CD4-positive, alpha-beta T cell (primary cell): ENCODE measurements around the gene TMEM121. TPM values are rescaled to one million over a fixed set of nuclear protein-coding genes. Genes with fewer than 3 reads are reported as not detected.
A peak's percentile ranks its signal among the peaks of the same experiment; 100 is the strongest.

Experiments used
- ATAC-seq: fragments of 200-7000 bp; cut with Tn5 transposase; one replicate; pipeline ENCODE4 v1.10.0; 2022; ENCODE audit warnings: mild to moderate bottlenecking; ENCODE audit not compliant: poor library complexity
- CTCF ChIA-PET: fragments of 350-600 bp; sonication (Branson Sonifier 250); formaldehyde crosslinking; loops from one replicate; lab custom pipeline; 2021; ENCODE audit warnings: antibody characterized with exemption, inconsistent platforms; lab: Charles Lee
- POLR2A ChIA-PET: fragments of 350-600 bp; sonication (Branson Sonifier 250); formaldehyde crosslinking; loops from one replicate; lab custom pipeline; 2021; ENCODE audit warnings: antibody characterized with exemption, inconsistent platforms; lab: Charles Lee
- DNase-seq, 14 experiments: peaks; one replicate each; pipeline ENCODE4 v3.0.0-alpha.2; 2013 to 2020; ENCODE audit warnings: mixed read lengths in 2 of 14
- H3K27ac ChIP-seq, 2 donors: one replicate each; pipeline versions ENCODE4 v1.5.1 to v1.7.0; 2013; ENCODE audit warnings: low read length in 2 of 2, low read depth in 1 of 2, mild to moderate bottlenecking in 1 of 2
- H3K27me3 ChIP-seq, 2 experiments: 1 replicate in 1 of 2; 2 replicates in 1 of 2; pipeline versions ENCODE4 v1.6.1 to v1.7.0; 2013; ENCODE audit warnings: low read length in 2 of 2, control low read depth in 1 of 2, mild to moderate bottlenecking in 1 of 2, moderate library complexity in 1 of 2; ENCODE audit not compliant: insufficient read depth in 2 of 2, control insufficient read depth in 1 of 2
- H3K36me3 ChIP-seq: one replicate; pipeline ENCODE4 v1.6.1; 2013; ENCODE audit warnings: low read length, control low read depth; ENCODE audit not compliant: insufficient read depth
- H3K4me1 ChIP-seq: one replicate; pipeline ENCODE4 v1.6.1; 2013; ENCODE audit warnings: low read length, control low read depth; ENCODE audit not compliant: insufficient read depth
- H3K4me3 ChIP-seq: one replicate; pipeline ENCODE4 v1.5.1; 2013; ENCODE audit warnings: mild to moderate bottlenecking, low read length, moderate library complexity
- H3K9me3 ChIP-seq, 2 experiments: 1 replicate in 1 of 2; 2 replicates in 1 of 2; pipeline versions ENCODE4 v1.6.1 to v1.7.0; 2013; ENCODE audit warnings: low read length in 2 of 2, mild to moderate bottlenecking in 2 of 2, control low read depth in 1 of 2, moderate library complexity in 1 of 2; ENCODE audit not compliant: control insufficient read depth in 1 of 2, insufficient read depth in 1 of 2
- H3K27ac Mint-ChIP-seq: one replicate; pipeline ENCODE4 v1.8.0; 2020; ENCODE audit warnings: mixed read lengths
- H3K27me3 Mint-ChIP-seq: one replicate; pipeline ENCODE4 v1.8.0; 2021; ENCODE audit warnings: mixed read lengths
- H3K36me3 Mint-ChIP-seq: one replicate; pipeline ENCODE4 v1.8.0; 2021; ENCODE audit warnings: low read depth, mixed read lengths
- H3K4me1 Mint-ChIP-seq: one replicate; pipeline ENCODE4 v1.8.0; 2021; ENCODE audit warnings: low read depth, mixed read lengths
- H3K4me3 Mint-ChIP-seq: one replicate; pipeline ENCODE4 v1.8.0; 2020; ENCODE audit warnings: mild to moderate bottlenecking, mixed read lengths
- H3K9me3 Mint-ChIP-seq: one replicate; pipeline ENCODE4 v1.8.0; 2020; ENCODE audit warnings: mixed read lengths
- CTCF ChIP-seq: fragments of 200-600 bp; IDR thresholded peaks from one replicate; pipeline ENCODE4 v1.8.0; 2022; ENCODE audit warnings: antibody characterized with exemption, mild to moderate bottlenecking
- intact Hi-C, 2 experiments: fragments of 100-400 bp; cut with DNase I in 1 of 2; cut with micrococcal nuclease in 1 of 2; formaldehyde crosslinking; loops; one replicate each; pipeline versions ENCODE4 v1.15.1 to v1.9.0; 2023 to 2025; cut with DNase I, micrococcal nuclease
- total RNA-seq, 174 experiments: library from RNA in 2 of 174; stranded (reverse) in 2 of 174; gene quantifications; one replicate each; pipeline ENCODE4 v1.2.3 and lab custom pipeline; 2021 to 2026

Gene TMEM121
- total RNA-seq, 2 experiments from 2014 or later: 1.6 to 1.7 TPM

- H3K9me3 ChIP-seq: peaks cover 0 to 4% of the 10 kb centered on the region in 2 experiments
- ATAC-seq (no peak), DNase-seq (peak in 3 of 14 experiments; percentile 11 to 37 (median 32))
- no peak overlapping the region for H3K27ac Mint-ChIP-seq
- TF ChIP-seq CTCF: no peak
- intact Hi-C loops: loop anchor here in 1 of 2 experiments (5.0 kb wide), 1 partner anchor 330 kb away; no protein-coding TSS in a partner anchor
- H3K4me1 Mint-ChIP-seq: peaks cover 8% of the 10 kb centered on the region
- peaks cover 24% of the 10 kb centered on the region for H3K4me1 ChIP-seq
- no peak overlapping the region for H3K27ac ChIP-seq
- POLR2A ChIA-PET: no interaction called here
- H3K36me3 Mint-ChIP-seq: no peaks in the 10 kb centered on the region
- CTCF ChIA-PET: interaction anchor here (1.5 to 1.8 kb wide), 2 partner anchors 43 to 162 kb away, joined by 4 to 6 read pairs; no protein-coding TSS in a partner anchor
- H3K36me3 ChIP-seq: no peaks in the 10 kb centered on the region
- H3K4me3 ChIP-seq: no peak overlapping the region
- H3K27me3 Mint-ChIP-seq: peaks cover under 1% of the 10 kb centered on the region
- no peaks in the 10 kb centered on the region for H3K9me3 Mint-ChIP-seq
- H3K4me3 Mint-ChIP-seq: peak overlapping the region; percentile 45
- peaks cover 4 to 7% of the 10 kb centered on the region in 2 experiments for H3K27me3 ChIP-seq
Measured at GRCh38 chr14:105532735-105533141, 6.4 kb downstream of the TMEM121 start.

- H3K27ac Mint-ChIP-seq: no peak overlapping the region
- Histone ChIP-seq H3K27ac (no peak overlapping the region), H3K4me1 (peaks cover 25% of the 10 kb centered on the region), H3K9me3 (no peaks in the 10 kb centered on the region), H3K4me3 (no peak overlapping the region), H3K27me3 (peaks cover 0 to 3% of the 10 kb centered on the region in 2 experiments), H3K36me3 (no peaks in the 10 kb centered on the region)
- H3K4me3 Mint-ChIP-seq: no peak overlapping the region
- ChIA-PET CTCF (interaction anchor here (1.5 to 1.8 kb wide), 2 partner anchors 44 to 163 kb away, joined by 4 to 6 read pairs; no protein-coding TSS in a partner anchor), POLR2A (no interaction called here)
- intact Hi-C loops: loop anchor here in 1 of 2 experiments (5.0 kb wide), 1 partner anchor 331 kb away; no protein-coding TSS in a partner anchor
- no peaks in the 10 kb centered on the region for H3K36me3 Mint-ChIP-seq
- H3K9me3 Mint-ChIP-seq: no peaks in the 10 kb centered on the region
- DNase-seq (no peak), ATAC-seq (no peak)
- TF ChIP-seq CTCF: no peak
- peaks cover 7% of the 10 kb centered on the region for H3K4me1 Mint-ChIP-seq
- H3K27me3 Mint-ChIP-seq: no peaks in the 10 kb centered on the region
Measured at GRCh38 chr14:105533391-105533790, 7.0 kb downstream of the TMEM121 start.

- POLR2A ChIA-PET: no interaction called here
- Histone ChIP-seq H3K36me3 (no peaks in the 10 kb centered on the region), H3K27me3 (peaks cover 0 to 3% of the 10 kb centered on the region in 2 experiments)
Measured at GRCh38 chr14:105533811-105534498, 7.6 kb downstream of the TMEM121 start.

More at GRCh38 chr14:105533811-105534498, 7.6 kb downstream of the TMEM121 start:
- Mint-ChIP-seq H3K4me3 (no peak overlapping the region), H3K27me3 (no peaks in the 10 kb centered on the region), H3K27ac (no peak overlapping the region), H3K36me3 (no peaks in the 10 kb centered on the region), H3K4me1 (peaks cover 3% of the 10 kb centered on the region), H3K9me3 (no peaks in the 10 kb centered on the region)
- peaks cover 20% of the 10 kb centered on the region for H3K4me1 ChIP-seq
- intact Hi-C loops: loop anchor here in 1 of 2 experiments (5.0 kb wide), 1 partner anchor 332 kb away; no protein-coding TSS in a partner anchor
- DNase-seq (no peak), ATAC-seq (no peak)
- no peaks in the 10 kb centered on the region for H3K9me3 ChIP-seq
- no peak overlapping the region for H3K27ac ChIP-seq
- H3K4me3 ChIP-seq: no peak overlapping the region
- TF ChIP-seq CTCF: no peak
- CTCF ChIA-PET: interaction anchor here (1.5 to 1.8 kb wide), 2 partner anchors 44 to 163 kb away, joined by 4 to 6 read pairs; no protein-coding TSS in a partner anchor
